GM12873 (cell line): ENCODE results near the gene FGFBP2.
A peak's percentile ranks its signal among the peaks of the same experiment; 100 is the strongest.

Source experiments
- CTCF ChIP-seq: IDR thresholded peaks from 2 replicates; pipeline ENCODE4 v1.5.1; 2012; ENCODE audit warnings: low read depth, mild to moderate bottlenecking, moderate library complexity, low read length, control low read depth; ENCODE audit not compliant: insufficient read depth; ENCODE audit errors: missing control alignments

FGFBP2 gene

GRCh38 chr4:15963001-15963451 is at the start of gene FGFBP2:
FGFBP2 (minus strand) TSS chr4:15963175; CDS start chr4:15963129, 46 bp downstream.
- TF ChIP-seq CTCF: peak; percentile 43

- no peak for TF ChIP-seq CTCF
These were observed 48.2 kb upstream of the FGFBP2 start for GRCh38 chr4:16011173-16011572.

- no peak for TF ChIP-seq CTCF
These were observed 46.2 kb upstream of the FGFBP2 start for GRCh38 chr4:16009153-16009552.

- no peak for TF ChIP-seq CTCF
These were observed 44.6 kb upstream of the FGFBP2 start for GRCh38 chr4:16007471-16008095.

- TF ChIP-seq CTCF: no peak
These were observed 43.9 kb upstream of the FGFBP2 start for GRCh38 chr4:16006771-16007446.

- no peak for TF ChIP-seq CTCF
These were observed 42.7 kb upstream of the FGFBP2 start for GRCh38 chr4:16005676-16006075.

GRCh38 chr4:16001484-16001858 is 38.5 kb upstream of the FGFBP2 start:
- peak; percentile 95 for TF ChIP-seq CTCF
